Measurements from ENCODE around the gene GP1BB.
"Not testable (repeated sequence)": the region's sequence is repeated elsewhere in the genome, so short reads cannot be mapped to it uniquely, and the experiment has no call there.

Gene GP1BB
- 0 reads per million in 4 donors for total RNA-seq

- DNase-seq, result peak in 1 of 5 donors; percentile 30
Measured at GRCh38 chr22:19723232-19723982, at the start of gene GP1BB. Gene GP1BB, plus strand, starts transcription at chr22:19723539. Its CDS starts 31 bp downstream, at chr22:19723570.

DNA sequence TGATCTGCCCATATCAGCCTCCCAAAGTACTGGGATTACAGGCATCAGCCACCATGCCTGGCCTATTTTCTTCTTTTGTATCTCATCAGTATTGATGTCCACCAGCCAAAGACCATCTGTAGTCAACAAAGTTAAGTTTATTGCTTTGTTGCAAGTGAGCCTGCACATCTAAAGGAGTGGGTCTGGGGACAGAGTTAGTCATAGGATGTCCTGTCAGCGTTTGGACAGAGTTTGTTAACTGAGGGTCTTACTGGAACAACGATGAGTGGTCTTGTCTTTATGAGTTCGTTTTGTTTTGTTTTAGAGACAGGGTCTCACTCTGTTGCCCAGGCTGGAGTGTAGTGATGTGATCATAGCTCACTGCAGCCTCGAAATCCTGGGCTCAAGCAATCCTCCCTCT, 49.7 kb upstream of the GP1BB start:
- DNase-seq, result no peak

- no peak for DNase-seq
Measured at GRCh38 chr22:19674129-19674928, 49.0 kb upstream of the GP1BB start.

- no peak for DNase-seq
Measured at GRCh38 chr22:19674929-19675253, 48.4 kb upstream of the GP1BB start.

- no peak for DNase-seq
Measured at GRCh38 chr22:19675428-19675827, 47.9 kb upstream of the GP1BB start.

DNA sequence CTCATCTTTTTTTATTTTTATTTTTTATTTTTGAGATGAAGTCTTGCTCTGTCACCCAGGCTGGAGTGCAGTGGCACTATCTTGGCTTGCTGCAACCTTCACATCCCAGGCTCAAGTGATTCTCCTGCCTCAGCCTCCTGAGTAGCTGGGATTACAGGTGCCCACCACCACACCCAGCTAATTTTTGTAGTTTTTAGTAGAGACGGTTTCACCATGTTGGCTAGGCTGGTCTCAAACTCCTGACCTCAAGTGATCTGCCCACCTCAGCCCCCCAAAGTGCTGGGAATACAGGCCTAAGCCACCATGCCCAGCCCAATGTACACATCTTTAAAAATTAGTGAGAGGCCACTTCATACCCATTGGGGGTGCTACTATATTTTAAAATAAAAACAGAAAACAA, 46.9 kb upstream of the GP1BB start:
- DNase-seq, result not testable (repeated sequence)

- DNase-seq, result no peak
Measured at GRCh38 chr22:19678949-19679521, 44.3 kb upstream of the GP1BB start.

DNA sequence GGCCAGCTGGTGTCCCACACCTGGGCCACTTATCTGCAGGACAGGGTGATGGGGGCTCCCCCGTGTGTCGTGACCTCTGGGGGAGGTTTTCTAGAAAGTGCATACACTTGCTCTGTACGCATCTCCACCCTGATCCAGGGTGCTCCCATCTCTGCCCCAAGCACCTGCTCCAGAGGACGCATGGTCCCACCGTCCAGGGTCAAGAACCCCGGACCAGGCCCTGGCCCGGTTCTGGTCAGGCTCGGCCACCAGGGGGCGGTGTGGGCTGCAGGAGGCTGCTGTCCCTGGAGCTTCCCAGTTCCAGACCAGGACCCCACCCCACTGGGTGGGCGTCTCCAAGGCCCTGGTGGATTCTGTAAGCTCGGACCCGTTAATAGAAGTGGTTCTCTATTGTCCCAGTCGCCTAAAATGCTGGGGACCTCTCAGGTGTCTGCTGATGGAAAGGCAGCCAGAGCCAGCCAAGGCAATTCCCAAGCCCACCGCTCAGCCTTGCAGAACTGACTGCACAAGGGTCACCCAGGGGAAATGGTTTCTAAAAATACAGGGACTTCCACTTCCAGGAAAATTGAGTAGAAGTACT, 43.7 kb upstream of the GP1BB start:
- peak in 2 of 5 donors; percentile 33 to 45 for DNase-seq

DNA sequence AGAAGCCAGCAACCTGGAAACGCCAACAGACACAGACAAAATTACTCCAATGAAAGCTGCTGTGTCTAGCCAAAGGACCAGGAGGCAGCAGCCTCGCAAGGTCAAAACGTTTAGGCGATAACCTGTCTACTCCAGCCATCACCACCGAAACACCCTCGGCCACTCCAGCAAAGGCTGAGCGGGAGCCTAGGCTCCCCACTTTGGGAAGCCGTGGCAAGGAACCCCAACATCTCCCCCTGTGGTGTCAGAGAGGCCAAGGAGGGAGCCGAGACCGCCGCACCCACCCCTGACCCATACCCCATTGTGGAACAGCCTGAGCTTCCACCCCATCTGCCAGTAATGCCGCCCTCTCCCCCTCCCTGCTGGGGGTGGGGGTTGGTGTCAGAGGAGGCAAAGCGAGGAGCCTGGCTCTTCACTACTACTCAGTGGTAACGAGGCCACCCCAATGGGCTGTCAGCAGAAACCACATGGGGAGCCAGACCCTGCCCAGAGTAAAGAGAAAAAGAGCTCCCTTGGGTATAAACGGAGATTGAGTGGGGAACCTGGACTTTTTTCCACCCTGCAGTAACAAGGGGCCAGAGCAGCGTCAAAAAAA, 43.0 kb upstream of the GP1BB start:
- no peak for DNase-seq

- DNase-seq, result peak in 1 of 5 donors; percentile 66
Measured at GRCh38 chr22:19680911-19681862, 42.2 kb upstream of the GP1BB start.

GRCh38 chr22:19681863-19682245, 41.5 kb upstream of the GP1BB start:
- no peak for DNase-seq

GRCh38 chr22:19686946-19687345, 36.4 kb upstream of the GP1BB start:
- DNase-seq, result no peak

DNA sequence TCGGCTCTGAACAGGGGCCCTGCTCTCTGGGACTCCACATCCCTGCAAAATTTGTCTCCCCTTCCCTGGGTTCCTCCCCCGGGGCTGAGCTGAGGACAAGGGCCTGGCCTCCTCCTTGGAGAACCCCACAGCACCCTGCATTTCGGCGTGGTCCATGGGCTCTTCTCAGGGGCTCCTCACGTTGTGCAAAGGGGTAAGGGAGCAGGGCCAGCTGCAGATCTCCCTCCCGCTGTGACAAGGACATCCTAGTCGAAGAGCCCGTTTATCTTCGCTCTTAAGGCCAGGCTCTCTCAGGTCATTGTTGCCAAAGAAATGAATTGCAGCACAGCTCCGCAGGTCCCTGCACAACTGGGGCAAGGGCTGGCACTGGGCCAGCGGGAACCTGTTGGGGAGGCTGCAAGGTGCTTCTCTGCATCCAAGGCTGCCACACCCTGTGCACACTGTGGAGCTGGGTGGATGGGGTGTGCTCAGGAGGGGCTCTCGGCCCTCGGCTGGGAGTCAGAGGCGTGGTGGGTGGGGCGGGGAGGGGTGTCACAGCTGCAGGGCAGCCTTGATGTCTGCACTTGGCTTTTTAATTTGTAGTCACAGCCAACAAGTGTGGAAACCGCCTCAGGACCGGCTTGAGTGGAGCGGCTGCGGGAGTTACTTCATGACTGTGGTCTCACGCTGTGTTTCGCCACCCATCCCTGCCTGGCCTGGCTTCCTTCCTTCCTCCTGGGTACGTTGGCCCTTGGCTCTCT, 35.6 kb upstream of the GP1BB start:
- no peak for DNase-seq

DNA sequence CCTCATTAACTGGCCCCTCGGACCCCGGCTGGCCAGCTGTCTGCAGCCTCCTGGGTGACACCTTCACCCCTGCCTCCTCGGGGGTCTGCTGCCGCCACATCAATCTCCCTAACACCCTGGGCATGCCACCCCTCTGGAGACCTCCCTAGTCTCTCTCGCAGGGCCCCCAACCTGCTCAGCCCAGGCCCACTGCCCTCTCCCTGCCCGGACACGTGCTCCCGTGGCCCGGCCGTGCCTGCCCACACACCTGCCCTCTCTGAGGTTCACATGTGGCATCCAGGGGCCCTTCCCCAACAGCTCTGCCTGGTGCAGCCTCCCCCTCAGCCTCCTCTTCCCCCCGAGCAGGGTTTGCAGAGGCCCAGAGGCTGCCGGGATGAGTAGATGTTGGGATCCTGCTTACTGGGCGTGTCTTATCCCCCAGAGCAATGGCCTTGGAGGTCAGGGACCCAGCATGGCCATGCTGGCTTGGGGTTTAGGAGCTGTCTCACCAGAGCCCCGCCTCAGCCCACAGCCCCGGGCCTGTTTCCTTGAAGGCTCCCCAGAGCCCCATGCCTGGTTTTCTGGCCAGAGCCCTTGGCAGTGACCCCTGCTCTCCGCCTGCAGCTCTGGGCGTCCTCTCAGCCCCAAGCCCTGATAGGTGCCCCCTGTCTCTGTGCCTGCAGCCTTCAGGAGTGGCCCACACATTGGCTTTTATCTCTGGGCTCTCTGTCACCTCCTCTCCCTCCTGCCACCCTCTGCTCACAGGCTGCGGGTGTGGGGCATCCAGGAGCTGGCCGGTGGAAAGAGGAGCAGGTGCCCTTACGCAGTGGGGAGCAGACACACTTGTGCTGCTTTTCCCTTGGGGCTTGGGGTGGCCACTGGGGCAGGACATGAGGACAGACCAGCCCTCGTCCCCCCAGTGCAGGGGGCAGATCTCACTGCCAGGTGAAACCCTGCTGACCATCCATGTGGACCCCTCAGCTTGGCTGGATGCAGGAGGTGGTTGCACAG, 34.7 kb upstream of the GP1BB start:
- DNase-seq, result no peak

DNA sequence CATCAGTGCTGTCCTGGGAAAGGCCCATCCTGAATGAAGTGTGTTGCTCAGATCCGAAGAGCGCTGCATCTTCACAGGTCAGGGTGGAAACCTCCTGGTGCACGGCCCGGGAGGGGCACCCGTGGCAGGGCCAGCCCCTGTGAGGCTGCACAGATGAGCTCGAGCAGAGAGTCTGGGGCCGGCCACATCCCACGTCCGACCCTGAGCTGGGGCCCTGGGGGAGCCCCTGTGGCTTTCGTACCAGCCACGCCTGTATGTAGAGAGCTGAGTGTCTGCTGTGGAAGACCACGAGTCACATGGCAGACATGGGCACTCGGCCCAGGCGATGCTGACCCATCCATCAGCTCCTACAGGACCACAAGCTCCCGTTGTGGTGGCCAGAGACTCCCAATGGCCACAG, 33.9 kb upstream of the GP1BB start:
- no peak for DNase-seq

GRCh38 chr22:19691007-19691720, 32.2 kb upstream of the GP1BB start:
- no peak for DNase-seq

- no peak for DNase-seq
Measured at GRCh38 chr22:19691721-19692341, 31.5 kb upstream of the GP1BB start.

- DNase-seq, result no peak
Measured at GRCh38 chr22:19693581-19693980, 29.8 kb upstream of the GP1BB start.

Data from T-helper 1 cell (primary cell).